NOMO-1 treated with dmso at 0.1 percent for 144 hours (cell line): ENCODE results near the gene CLIC4.
"Not testable (repeated sequence)": the region's sequence is repeated elsewhere in the genome, so short reads cannot be mapped to it uniquely, and the experiment has no call there.

Source experiments
- DNase-seq: peaks from one replicate; lab custom pipeline; 2025; ENCODE audit not compliant: unreplicated experiment; lab: John Stamatoyannopoulos, UW

The CLIC4 gene

GRCh38 chr1:24872061-24872850, 127.0 kb downstream of the CLIC4 start:
- DNase-seq, result peak; percentile 75

GRCh38 chr1:24873148-24873547, 127.9 kb downstream of the CLIC4 start:
- no peak for DNase-seq

GRCh38 chr1:24874056-24874455, 128.8 kb downstream of the CLIC4 start:
- no peak for DNase-seq

- no peak for DNase-seq
These were observed 129.5 kb downstream of the CLIC4 start for GRCh38 chr1:24874611-24875234.

GRCh38 chr1:24875257-24875656, 130.0 kb downstream of the CLIC4 start:
- no peak for DNase-seq

- no peak for DNase-seq
These were observed 130.8 kb downstream of the CLIC4 start for GRCh38 chr1:24875991-24876506.

- no peak for DNase-seq
These were observed 132.8 kb downstream of the CLIC4 start for GRCh38 chr1:24878045-24878444.

GRCh38 chr1:24878775-24879742, 133.8 kb downstream of the CLIC4 start:
- no peak for DNase-seq

- DNase-seq, result no peak
These were observed 135.8 kb downstream of the CLIC4 start for GRCh38 chr1:24881034-24881433.

- DNase-seq, result no peak
These were observed 139.5 kb downstream of the CLIC4 start for GRCh38 chr1:24884751-24885150.

- no peak for DNase-seq
These were observed 141.0 kb downstream of the CLIC4 start for GRCh38 chr1:24886241-24886640.

GRCh38 chr1:24888061-24888970, 143.1 kb downstream of the CLIC4 start:
- no peak for DNase-seq

- DNase-seq, result no peak
These were observed 143.9 kb downstream of the CLIC4 start for GRCh38 chr1:24888971-24889676.

GRCh38 chr1:24890887-24891286, 145.6 kb downstream of the CLIC4 start:
- no peak for DNase-seq

GRCh38 chr1:24891367-24891766, 146.1 kb downstream of the CLIC4 start:
- not testable (repeated sequence) for DNase-seq

GRCh38 chr1:24892188-24893153, 147.2 kb downstream of the CLIC4 start:
- no peak for DNase-seq

GRCh38 chr1:24893431-24893830, 148.2 kb downstream of the CLIC4 start:
- DNase-seq, result no peak
